ENCODE results near the gene RNF39. TPM values are rescaled to one million over a fixed set of nuclear protein-coding genes. Genes with fewer than 3 reads are reported as not detected.

The RNF39 gene
- total RNA-seq, 2 donors from 2014 or later = 0.26 to 1.1 TPM

- Histone ChIP-seq H3K9me3 (no peaks in the 10 kb centered on the region), H3K36me3 (no peaks in the 10 kb centered on the region), H3K27ac (no peak overlapping the region), H3K27me3 (no peaks in the 10 kb centered on the region), H3K4me3 (no peak overlapping the region), H3K4me1 (no peaks in the 10 kb centered on the region)
- TF ChIP-seq CTCF (IDR thresholded peaks at IDR 0.05) = no peak
- no peak for DNase-seq (ENCODE audit: low spot score)
Measured at GRCh38 chr6:30091577-30092381, 16.2 kb upstream of the RNF39 start.

- Histone ChIP-seq H3K36me3 (no peaks in the 10 kb centered on the region), H3K27ac (no peak overlapping the region), H3K27me3 (no peaks in the 10 kb centered on the region), H3K4me1 (no peaks in the 10 kb centered on the region), H3K9me3 (no peaks in the 10 kb centered on the region), H3K4me3 (no peak overlapping the region)
- TF ChIP-seq CTCF (IDR thresholded peaks at IDR 0.05) = no peak
- DNase-seq (ENCODE audit: low spot score) = no peak
Measured at GRCh38 chr6:30087876-30088275, 12.3 kb upstream of the RNF39 start.

GRCh38 chr6:30077218-30077617 lies 1.6 kb upstream of the RNF39 start:
- H3K27ac ChIP-seq = no peak overlapping the region
- TF ChIP-seq CTCF (IDR thresholded peaks at IDR 0.05) = no peak
- H3K9me3 ChIP-seq = no peaks in the 10 kb centered on the region
- peaks cover 13 to 19% of the 10 kb centered on the region in 2 donors for H3K27me3 ChIP-seq
- peaks cover 0 to 18% of the 10 kb centered on the region in 2 donors for H3K4me1 ChIP-seq
- H3K36me3 ChIP-seq = no peaks in the 10 kb centered on the region
- DNase-seq (ENCODE audit: low spot score) = no peak
- H3K4me3 ChIP-seq = no peak overlapping the region

GRCh38 chr6:30075790-30076732 lies 492 bp upstream of the RNF39 start:
- Histone ChIP-seq H3K27me3 (peaks cover 18 to 19% of the 10 kb centered on the region in 2 donors), H3K4me1 (peaks cover 0 to 23% of the 10 kb centered on the region in 2 donors), H3K9me3 (no peaks in the 10 kb centered on the region), H3K36me3 (no peaks in the 10 kb centered on the region), H3K4me3 (no peak overlapping the region), H3K27ac (no peak overlapping the region)
- TF ChIP-seq CTCF (IDR thresholded peaks at IDR 0.05) = peak in 1 of 2 donors; percentile 35
- no peak for DNase-seq (ENCODE audit: low spot score)

GRCh38 chr6:30074331-30075093 lies 1.1 kb downstream of the RNF39 start:
- H3K27me3 ChIP-seq = peaks cover 18 to 19% of the 10 kb centered on the region in 2 donors
- H3K4me3 ChIP-seq = peak overlapping the region in 1 of 2 donors; percentile 38

More at GRCh38 chr6:30074331-30075093, 1.1 kb downstream of the RNF39 start:
- peaks cover 3% of the 10 kb centered on the region for H3K36me3 ChIP-seq
- DNase-seq (ENCODE audit: low spot score) = no peak
- no peak overlapping the region for H3K27ac ChIP-seq
- H3K9me3 ChIP-seq = no peaks in the 10 kb centered on the region
- H3K4me1 ChIP-seq = peaks cover 0 to 25% of the 10 kb centered on the region in 2 donors
- TF ChIP-seq CTCF (IDR thresholded peaks at IDR 0.05) = no peak

All from right atrium auricular region (tissue), 2 donors.